ENCODE data around the gene INTS3.

The INTS3 gene

GRCh38 chr1:153801028-153801625 is 73.3 kb downstream of the INTS3 start:
- no peak for TF ChIP-seq JUND (IDR thresholded peaks at IDR 0.05; ENCODE audit: low read depth)
- in situ Hi-C loops (cut with HindIII; ENCODE audit: low pct_unique_long_range_greater_than_20kb, low sequenced_read_pairs) = no loop called here
- DNase-seq (ENCODE audit: low read depth in 1 of 2, low spot score in 1 of 2) = no peak

- in situ Hi-C loops (cut with HindIII; ENCODE audit: low pct_unique_long_range_greater_than_20kb, low sequenced_read_pairs) = no loop called here
- no peak for TF ChIP-seq JUND (IDR thresholded peaks at IDR 0.05; ENCODE audit: low read depth)
- DNase-seq (ENCODE audit: low read depth in 1 of 2, low spot score in 1 of 2) = no peak
These were observed 74.2 kb downstream of the INTS3 start for GRCh38 chr1:153801786-153802697.

- in situ Hi-C loops (cut with HindIII; ENCODE audit: low pct_unique_long_range_greater_than_20kb, low sequenced_read_pairs) = no loop called here
- DNase-seq (ENCODE audit: low read depth in 1 of 2, low spot score in 1 of 2) = no peak
- no peak for TF ChIP-seq JUND (IDR thresholded peaks at IDR 0.05; ENCODE audit: low read depth)
These were observed 75.7 kb downstream of the INTS3 start for GRCh38 chr1:153803470-153804056.

GRCh38 chr1:153804112-153804511 is 76.3 kb downstream of the INTS3 start:
- in situ Hi-C loops (cut with HindIII; ENCODE audit: low pct_unique_long_range_greater_than_20kb, low sequenced_read_pairs) = no loop called here

GRCh38 chr1:153805042-153805745 is 77.3 kb downstream of the INTS3 start:
- DNase-seq (ENCODE audit: low read depth in 1 of 2, low spot score in 1 of 2) = no peak
- in situ Hi-C loops (cut with HindIII; ENCODE audit: low pct_unique_long_range_greater_than_20kb, low sequenced_read_pairs) = no loop called here
- no peak for TF ChIP-seq JUND (IDR thresholded peaks at IDR 0.05; ENCODE audit: low read depth)

More at GRCh38 chr1:153804112-153804511, 76.3 kb downstream of the INTS3 start:
- DNase-seq (ENCODE audit: low read depth in 1 of 2, low spot score in 1 of 2) = no peak
- TF ChIP-seq JUND (IDR thresholded peaks at IDR 0.05; ENCODE audit: low read depth) = no peak

- no peak for TF ChIP-seq JUND (IDR thresholded peaks at IDR 0.05; ENCODE audit: low read depth)
- in situ Hi-C loops (cut with HindIII; ENCODE audit: low pct_unique_long_range_greater_than_20kb, low sequenced_read_pairs) = no loop called here
These were observed 78.3 kb downstream of the INTS3 start for GRCh38 chr1:153805886-153806719.

GRCh38 chr1:153816283-153816889 is 88.5 kb downstream of the INTS3 start:
- no peak for DNase-seq (ENCODE audit: low read depth in 1 of 2, low spot score in 1 of 2)

More at GRCh38 chr1:153805886-153806719, 78.3 kb downstream of the INTS3 start:
- DNase-seq (ENCODE audit: low read depth in 1 of 2, low spot score in 1 of 2) = no peak

GRCh38 chr1:153818876-153819275 is 91.0 kb downstream of the INTS3 start:
- no peak for TF ChIP-seq JUND (IDR thresholded peaks at IDR 0.05; ENCODE audit: low read depth)
- in situ Hi-C loops (cut with HindIII; ENCODE audit: low pct_unique_long_range_greater_than_20kb, low sequenced_read_pairs) = no loop called here
- DNase-seq (ENCODE audit: low read depth in 1 of 2, low spot score in 1 of 2) = no peak

More at GRCh38 chr1:153816283-153816889, 88.5 kb downstream of the INTS3 start:
- no peak for TF ChIP-seq JUND (IDR thresholded peaks at IDR 0.05; ENCODE audit: low read depth)
- in situ Hi-C loops (cut with HindIII; ENCODE audit: low pct_unique_long_range_greater_than_20kb, low sequenced_read_pairs) = no loop called here

All from T47D (cell line).